HCT116 (cell line): ENCODE results near the gene NOL9.
"Not testable (repeated sequence)": the region's sequence is repeated elsewhere in the genome, so short reads cannot be mapped to it uniquely, and the experiment has no call there.

Experiments
- CBX3 ChIP-seq: IDR thresholded peaks from 2 replicates; pipeline ENCODE4 v1.6.1; 2012; ENCODE audit warnings: low read depth
- CTCF ChIP-seq, 3 experiments: fragments of 200-600 bp in 1 of 3; sonication (generic) in 1 of 3; IDR thresholded peaks in 2 of 3; conservative IDR thresholded peaks in 1 of 3; 2 replicates each; pipeline ENCODE4 v1.5.1; 2012 to 2017; ENCODE audit warnings: low read depth in 2 of 3, low read length in 2 of 3, antibody characterized with exemption in 1 of 3, borderline replicate concordance in 1 of 3, control low read depth in 1 of 3, mild to moderate bottlenecking in 1 of 3, mixed read lengths in 1 of 3, mixed run types in 1 of 3, moderate library complexity in 1 of 3; ENCODE audit not compliant: insufficient read depth in 1 of 3
- EZH2 ChIP-seq: fragments of 200-600 bp; sonication (generic); IDR thresholded peaks from 2 replicates; pipeline ENCODE4 v1.6.1; 2017; ENCODE audit warnings: antibody characterized with exemption, mixed run types
- JUND ChIP-seq: IDR thresholded peaks from 2 replicates; pipeline ENCODE4 v1.6.1; 2012
- MAX ChIP-seq: IDR thresholded peaks from 2 replicates; pipeline ENCODE4 v1.6.1; 2012
- POLR2A ChIP-seq: IDR thresholded peaks from 2 replicates; pipeline ENCODE4 v1.7.0; 2011; ENCODE audit warnings: borderline replicate concordance; ENCODE audit not compliant: insufficient read depth, insufficient read length; ENCODE audit errors: extremely low read depth
- ZFX ChIP-seq: fragments of 450-650 bp; IDR thresholded peaks from 2 replicates; pipeline ENCODE4 v1.6.1; 2017
- ZNF274 ChIP-seq: fragments of 200-500 bp; sonication (Bioruptor generic); IDR thresholded peaks from 2 replicates; pipeline ENCODE4 v1.6.1; 2014; ENCODE audit warnings: mild to moderate bottlenecking, low read depth, low read length, inconsistent platforms

GRCh38 chr1:6493834-6494223 lies 60.5 kb downstream of the NOL9 start:
- TF ChIP-seq CTCF (IDR thresholded peaks at IDR 0.05 in 2 of 3, conservative IDR thresholded peaks at IDR 0.05 in 1 of 3; ENCODE audit: borderline replicate concordance in 1 of 3, insufficient read depth in 1 of 3, low read depth in 2 of 3, low read length in 2 of 3); ZNF274; MAX; CBX3; EZH2; JUND; ZFX; POLR2A: not testable (repeated sequence)
